Ishikawa (cell line): ENCODE results near the gene CDH13.

ENCODE experiments used
- EGR1 ChIP-seq: IDR thresholded peaks from 2 replicates; pipeline ENCODE4 v1.6.1; 2012
- EP300 ChIP-seq: IDR thresholded peaks from 2 replicates; pipeline ENCODE4 v1.6.1; 2012; ENCODE audit warnings: borderline replicate concordance
- FOXM1 ChIP-seq: IDR thresholded peaks from 2 replicates; pipeline ENCODE4 v1.6.1; 2012; ENCODE audit warnings: low read depth, borderline replicate concordance
- RAD21 ChIP-seq: IDR thresholded peaks from 2 replicates; pipeline ENCODE4 v1.6.1; 2012; ENCODE audit warnings: low read depth
- YY1 ChIP-seq: IDR thresholded peaks from 2 replicates; pipeline ENCODE4 v1.6.1; 2012; ENCODE audit warnings: low read depth
- ZBTB7A ChIP-seq: IDR thresholded peaks from 2 replicates; pipeline ENCODE4 v1.6.1; 2012; ENCODE audit warnings: low read depth
- TF ChIP-seq, protein P1 (sequence below): IDR thresholded peaks from 2 replicates; pipeline ENCODE4 v1.6.1; 2012

GRCh38 chr16:83549316-83550182 lies 922.8 kb downstream of the CDH13 start:
- TF ChIP-seq EGR1 = no peak
- TF ChIP-seq, protein P1, sequence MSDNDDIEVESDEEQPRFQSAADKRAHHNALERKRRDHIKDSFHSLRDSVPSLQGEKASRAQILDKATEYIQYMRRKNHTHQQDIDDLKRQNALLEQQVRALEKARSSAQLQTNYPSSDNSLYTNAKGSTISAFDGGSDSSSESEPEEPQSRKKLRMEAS = no peak
- TF ChIP-seq EP300 = no peak
- TF ChIP-seq YY1 = no peak
- no peak for TF ChIP-seq FOXM1
- no peak for TF ChIP-seq ZBTB7A
- no peak for TF ChIP-seq RAD21
